ENCODE results near the gene RPL13. TPM values are rescaled to one million over a fixed set of nuclear protein-coding genes. Genes with fewer than 3 reads are reported as not detected.

RPL13 gene
- polyA plus RNA-seq, 3 donors = 1,251 to 2,437 (median 1,329) TPM

GRCh38 chr16:89519881-89520280 is 40.6 kb upstream of the RPL13 start:
- Histone ChIP-seq H3K27me3 (ENCODE audit: control insufficient read depth in 2 of 2, insufficient read depth in 2 of 2, low read length in 2 of 2) (no peaks in the 10 kb centered on the region), H3K36me3 (replicated peaks in 1 of 2; ENCODE audit: control insufficient read depth in 1 of 2, insufficient read depth in 2 of 2, low read length in 2 of 2) (peaks cover 79 to 98% of the 10 kb centered on the region in 2 donors), H3K79me2 (ENCODE audit: insufficient read depth, low read length) (peaks cover 45% of the 10 kb centered on the region), H3K4me1 (ENCODE audit: control insufficient read depth in 1 of 2, insufficient read depth in 2 of 2, low read length in 2 of 2) (no peaks in the 10 kb centered on the region), H4K20me1 (ENCODE audit: insufficient read depth, low read length) (peaks cover 55% of the 10 kb centered on the region), H3K4me3 (replicated peaks in 1 of 3; ENCODE audit: low read depth in 2 of 3, low read length in 3 of 3) (no peak overlapping the region), H3K4me2 (replicated peaks; ENCODE audit: extremely low read depth, low read length, poor library complexity, severe bottlenecking) (no peak overlapping the region), H3K9ac (ENCODE audit: insufficient read depth, low read length, poor library complexity, severe bottlenecking) (no peak overlapping the region), H3K9me3 (replicated peaks in 1 of 2; ENCODE audit: control insufficient read depth in 1 of 2, insufficient read depth in 1 of 2, low read length in 2 of 2) (peaks cover 0 to 8% of the 10 kb centered on the region in 2 donors), H2AFZ (ENCODE audit: insufficient read depth, low read depth, low read length, poor library complexity, severe bottlenecking) (no peak overlapping the region), H3K27ac (ENCODE audit: low read depth in 1 of 2, low read length in 2 of 2) (no peak overlapping the region)
- Mint-ChIP-seq H3K4me3 (no peak overlapping the region), H3K36me3 (peaks cover 71 to 93% of the 10 kb centered on the region in 2 donors), H3K9me3 (peaks cover 2 to 12% (median 6%) of the 10 kb centered on the region in 7 donors), H3K4me1 (no peaks in the 10 kb centered on the region), H3K27me3 (ENCODE audit: low read depth in 3 of 3) (no peaks in the 10 kb centered on the region), H3K27ac (no peak overlapping the region)
- 91% methylated on average over 14 of the region's 15 CpGs for WGBS (ENCODE audit: insufficient coverage)
- DNase-seq = no peak
- intact Hi-C loops (cut with micrococcal nuclease) = no loop called here
- TF ChIP-seq CTCF (IDR thresholded peaks at IDR 0.05) = no peak

- H3K4me3 ChIP-seq (replicated peaks in 1 of 3; ENCODE audit: low read depth in 2 of 3, low read length in 3 of 3) = no peak overlapping the region
- H3K4me2 ChIP-seq (replicated peaks; ENCODE audit: extremely low read depth, low read length, poor library complexity, severe bottlenecking) = no peak overlapping the region
- Mint-ChIP-seq H3K36me3 (peaks cover 83 to 98% of the 10 kb centered on the region in 2 donors), H3K4me3 (no peak overlapping the region), H3K9me3 (peaks cover 0 to 12% (median 4%) of the 10 kb centered on the region in 7 donors), H3K27me3 (ENCODE audit: low read depth in 3 of 3) (no peaks in the 10 kb centered on the region), H3K4me1 (no peaks in the 10 kb centered on the region), H3K27ac (peak overlapping the region in 2 of 7 donors; percentile 50 to 56)
- H3K36me3 ChIP-seq (replicated peaks in 1 of 2; ENCODE audit: control insufficient read depth in 1 of 2, insufficient read depth in 2 of 2, low read length in 2 of 2) = peaks cover 93 to 100% of the 10 kb centered on the region in 2 donors
- no peak overlapping the region for H3K9ac ChIP-seq (ENCODE audit: insufficient read depth, low read length, poor library complexity, severe bottlenecking)
- H3K9me3 ChIP-seq (replicated peaks in 1 of 2; ENCODE audit: control insufficient read depth in 1 of 2, insufficient read depth in 1 of 2, low read length in 2 of 2) = peaks cover 0 to 7% of the 10 kb centered on the region in 2 donors
- no peaks in the 10 kb centered on the region for H3K27me3 ChIP-seq (ENCODE audit: control insufficient read depth in 2 of 2, insufficient read depth in 2 of 2, low read length in 2 of 2)
- intact Hi-C loops (cut with micrococcal nuclease) = no loop called here
- H2AFZ ChIP-seq (ENCODE audit: insufficient read depth, low read depth, low read length, poor library complexity, severe bottlenecking) = no peak overlapping the region
- TF ChIP-seq CTCF (IDR thresholded peaks at IDR 0.05) = no peak
- DNase-seq = no peak
- WGBS (ENCODE audit: insufficient coverage) = 99% methylated on average over 29 of the region's 31 CpGs
- H4K20me1 ChIP-seq (ENCODE audit: insufficient read depth, low read length) = peaks cover 56% of the 10 kb centered on the region
- no peaks in the 10 kb centered on the region for H3K4me1 ChIP-seq (ENCODE audit: control insufficient read depth in 1 of 2, insufficient read depth in 2 of 2, low read length in 2 of 2)
- peaks cover 30% of the 10 kb centered on the region for H3K79me2 ChIP-seq (ENCODE audit: insufficient read depth, low read length)
- H3K27ac ChIP-seq (ENCODE audit: low read depth in 1 of 2, low read length in 2 of 2) = no peak overlapping the region
Measured at GRCh38 chr16:89522287-89522686, 38.2 kb upstream of the RPL13 start.
